HepG2 (cell line): Measurements from ENCODE around the gene AAMP. TPM values are rescaled to one million over a fixed set of nuclear protein-coding genes. Genes with fewer than 3 reads are reported as not detected.

Source experiments
- ATAC-seq: fragments of 200-7000 bp; cut with Tn5 transposase; 3 replicates; pipeline ENCODE4 v1.9.1; 2020; ENCODE audit warnings: mild to moderate bottlenecking, moderate library complexity
- BruUV-seq: library from RNA; stranded (reverse); fragments of 400-500 nt; replicated peaks from 2 replicates; lab custom pipeline; 2021; lab: Mats Ljungman, UMichigan
- CTCF ChIA-PET: fragments of 300-600 bp; formaldehyde crosslinking; extraction: SDS; loops from one replicate; lab custom pipeline; 2021; ENCODE audit warnings: low total read pairs, inconsistent platforms, low intra/inter-chr PET ratio; lab: Yijun Ruan, JAX
- POLR2A ChIA-PET: fragments of 350-600 bp; sonication (Branson Sonifier 250); formaldehyde crosslinking; loops from one replicate; lab custom pipeline; 2020; ENCODE audit warnings: antibody characterized with exemption, inconsistent platforms; lab: Yijun Ruan, JAX
- DNase-seq: peaks from one replicate; pipeline ENCODE4 v3.0.0-alpha.2; 2015; ENCODE audit warnings: low spot score
- FAIRE-seq: peaks from 3 replicates; lab custom pipeline; 2011; peaks lifted over from hg19 to GRCh38; lab: Jason Lieb, UNC
- H2AFZ ChIP-seq: one replicate; pipeline ENCODE4 v1.6.1; 2011; ENCODE audit warnings: low read length, inconsistent platforms
- H3K27ac ChIP-seq: fragments of 300-600 bp; 3 replicates; pipeline ENCODE4 v1.8.0; 2011; ENCODE audit warnings: mixed run types, mild to moderate bottlenecking, mixed read lengths, low read length, inconsistent platforms; ENCODE audit not compliant: insufficient read depth; ENCODE audit errors: extremely low read length
- H3K27me3 ChIP-seq, 2 experiments: fragments of 200-600 bp in 1 of 2; 2 replicates in 1 of 2; 3 replicates in 1 of 2; pipeline versions ENCODE4 v1.6.0 to v1.8.0; 2011; ENCODE audit warnings: low read length in 2 of 2, mild to moderate bottlenecking in 2 of 2, moderate library complexity in 2 of 2, inconsistent platforms in 1 of 2; ENCODE audit not compliant: insufficient read depth in 2 of 2, control insufficient read depth in 1 of 2
- H3K36me3 ChIP-seq, 2 experiments: fragments of 200-600 bp in 1 of 2; replicated peaks in 1 of 2; 2 replicates in 1 of 2; 3 replicates in 1 of 2; pipeline versions ENCODE4 v1.5.1 to v1.8.0; 2011; ENCODE audit warnings: low read length in 2 of 2, inconsistent platforms in 1 of 2; ENCODE audit not compliant: insufficient read depth in 2 of 2, control insufficient read depth in 1 of 2
- H3K4me1 ChIP-seq: 2 replicates; pipeline ENCODE4 v1.5.1; 2012; ENCODE audit warnings: low read length, inconsistent platforms; ENCODE audit not compliant: insufficient read depth
- H3K4me2 ChIP-seq: 2 replicates; pipeline ENCODE4 v1.6.0; 2011; ENCODE audit warnings: low read depth, low read length, inconsistent platforms
- H3K4me3 ChIP-seq, 3 experiments: fragments of 200-600 bp in 1 of 3; sonication (generic), shearing (Covaris generic) in 1 of 3; replicated peaks in 1 of 3; 2 replicates each; pipeline ENCODE4 v1.5.1; 2011 to 2016; ENCODE audit warnings: low read length in 3 of 3, inconsistent platforms in 2 of 3, low read depth in 2 of 3, mild to moderate bottlenecking in 2 of 3, control low read depth in 1 of 3, mixed read lengths in 1 of 3; ENCODE audit not compliant: insufficient read depth in 1 of 3
- H3K79me2 ChIP-seq: one replicate; pipeline ENCODE4 v1.6.1; 2011; ENCODE audit warnings: low read length, inconsistent platforms; ENCODE audit not compliant: insufficient read depth
- H3K9ac ChIP-seq: 2 replicates; pipeline ENCODE4 v1.6.0; 2011; ENCODE audit warnings: mild to moderate bottlenecking, low read depth, low read length, inconsistent platforms; ENCODE audit not compliant: insufficient read depth
- H3K9me3 ChIP-seq: 2 replicates; pipeline ENCODE4 v1.5.1; 2012; ENCODE audit warnings: mild to moderate bottlenecking, low read length
- H4K20me1 ChIP-seq: 2 replicates; pipeline ENCODE4 v1.6.0; 2011; ENCODE audit warnings: inconsistent platforms, mild to moderate bottlenecking, low read length, moderate library complexity; ENCODE audit not compliant: insufficient read depth
- FOXK1 ChIP-seq: sonication (generic); formaldehyde crosslinking; IDR thresholded peaks from 2 replicates; pipeline ENCODE4 v1.4.0; 2020; ENCODE audit warnings: low read depth, missing genetic modification reagents, borderline replicate concordance
- FOXM1 ChIP-seq: sonication (generic); formaldehyde crosslinking; IDR thresholded peaks from 2 replicates; pipeline ENCODE4 v1.5.0; 2020; ENCODE audit warnings: missing genetic modification reagents
- NFKBIZ ChIP-seq: IDR thresholded peaks from 2 replicates; pipeline ENCODE4 v1.6.1; 2018; ENCODE audit warnings: missing genetic modification reagents, missing compliant biosample characterization
- NR1H2 ChIP-seq: sonication (generic); formaldehyde crosslinking; IDR thresholded peaks from 2 replicates; pipeline ENCODE4 v1.8.1; 2022; ENCODE audit warnings: low read depth, missing genetic modification reagents, borderline replicate concordance
- RBAK ChIP-seq: sonication (generic); formaldehyde crosslinking; IDR thresholded peaks from 2 replicates; pipeline ENCODE4 v1.5.1; 2020; ENCODE audit warnings: mild to moderate bottlenecking, missing genetic modification reagents
- TARDBP ChIP-seq: sonication (generic); formaldehyde crosslinking; IDR thresholded peaks from 2 replicates; pipeline ENCODE4 v1.8.0; 2022; ENCODE audit warnings: mild to moderate bottlenecking, missing genetic modification reagents
- ZBTB38 ChIP-seq: sonication (generic); formaldehyde crosslinking; IDR thresholded peaks from 2 replicates; pipeline ENCODE4 v1.5.1; 2020; ENCODE audit warnings: mild to moderate bottlenecking, missing genetic modification reagents
- ZNF431 ChIP-seq: sonication (generic); formaldehyde crosslinking; IDR thresholded peaks from 2 replicates; pipeline ENCODE4 v1.9.0; 2022; ENCODE audit warnings: missing genetic modification reagents, low read depth, mild to moderate bottlenecking, borderline replicate concordance
- ZNF496 ChIP-seq: sonication (generic); formaldehyde crosslinking; IDR thresholded peaks from 2 replicates; pipeline ENCODE4 v1.8.1; 2023; ENCODE audit warnings: mild to moderate bottlenecking, moderate library complexity, missing genetic modification reagents; ENCODE audit not compliant: insufficient replicate concordance
- ZNF770 ChIP-seq: sonication (generic); formaldehyde crosslinking; IDR thresholded peaks from 2 replicates; pipeline ENCODE4 v1.5.0; 2020; ENCODE audit warnings: mild to moderate bottlenecking, missing genetic modification reagents
- WGBS: methylation state at CpG from one replicate; pipeline ENCODE4 v1.1.6; 2017; ENCODE audit warnings: low lambda C conversion rate; 5-methylcytosine and 5-hydroxymethylcytosine counted together
- in situ Hi-C: cut with HindIII; loops from 2 replicates; pipeline ENCODE4 v1.10.0; 2017; ENCODE audit warnings: low pct_unique_long_range_greater_than_20kb; ENCODE audit not compliant: extremely low pct_ligation_motif_present
- intact Hi-C: fragments of 100-400 bp; cut with micrococcal nuclease; formaldehyde crosslinking; loops from one replicate; pipeline ENCODE4 v1.10.0; 2022; ENCODE audit not compliant: unreplicated experiment
- polyA plus RNA-seq, 8 experiments: library from polyadenylated mRNA; depleted of rRNA in 3 of 8; stranded (reverse) in 7 of 8; unstranded in 1 of 8; fragments of >200 nt; fragmentation: Illumina TruSeq in 4 of 8; extraction: Trizol in 4 of 8; gene quantifications; 2 replicates each; pipeline versions ENCODE4 v1.2.1 to v1.2.3, GENCODE V29; 2011 to 2016; ENCODE audit warnings: low read depth in 4 of 8, missing spikeins in 1 of 8, mixed read lengths in 1 of 8; ENCODE audit not compliant: insufficient read depth in 1 of 8
- total RNA-seq, 5 experiments: library from RNA; depleted of rRNA; stranded (reverse); fragments of >200 nt; fragmentation: Illumina TruSeq; extraction: Trizol; gene quantifications; 2 replicates each; pipeline ENCODE4 v1.2.3, GENCODE V29; 2016; ENCODE audit warnings: low read depth in 1 of 5
- TF ChIP-seq, protein P1 (sequence below): sonication (generic); formaldehyde crosslinking; IDR thresholded peaks from 2 replicates; pipeline ENCODE4 v1.4.0; 2020; ENCODE audit warnings: missing genetic modification reagents
- TF ChIP-seq, protein P2 (sequence below): fragments of 450-650 bp; IDR thresholded peaks from 2 replicates; pipeline ENCODE4 v1.6.1; 2017; ENCODE audit warnings: mild to moderate bottlenecking

AAMP gene
- total and polyA plus RNA-seq, 2 of the 13 experiments (the other 11 are each of a cell fraction or from before 2014, with no cell fraction given), result 110 to 186 TPM

GRCh38 chr2:218217360-218218267, 52.3 kb downstream of the AAMP start (continued):
- TF ChIP-seq ZNF770 (CRISPR knock-in tag) (0 out of 2 replicates have a peak, but pooled peaks have one; percentile 14), NFKBIZ (CRISPR knock-in tag) (no peak), TARDBP (CRISPR knock-in tag) (peak; percentile 24; the same call in 1 of the 2 replicates)

DNA sequence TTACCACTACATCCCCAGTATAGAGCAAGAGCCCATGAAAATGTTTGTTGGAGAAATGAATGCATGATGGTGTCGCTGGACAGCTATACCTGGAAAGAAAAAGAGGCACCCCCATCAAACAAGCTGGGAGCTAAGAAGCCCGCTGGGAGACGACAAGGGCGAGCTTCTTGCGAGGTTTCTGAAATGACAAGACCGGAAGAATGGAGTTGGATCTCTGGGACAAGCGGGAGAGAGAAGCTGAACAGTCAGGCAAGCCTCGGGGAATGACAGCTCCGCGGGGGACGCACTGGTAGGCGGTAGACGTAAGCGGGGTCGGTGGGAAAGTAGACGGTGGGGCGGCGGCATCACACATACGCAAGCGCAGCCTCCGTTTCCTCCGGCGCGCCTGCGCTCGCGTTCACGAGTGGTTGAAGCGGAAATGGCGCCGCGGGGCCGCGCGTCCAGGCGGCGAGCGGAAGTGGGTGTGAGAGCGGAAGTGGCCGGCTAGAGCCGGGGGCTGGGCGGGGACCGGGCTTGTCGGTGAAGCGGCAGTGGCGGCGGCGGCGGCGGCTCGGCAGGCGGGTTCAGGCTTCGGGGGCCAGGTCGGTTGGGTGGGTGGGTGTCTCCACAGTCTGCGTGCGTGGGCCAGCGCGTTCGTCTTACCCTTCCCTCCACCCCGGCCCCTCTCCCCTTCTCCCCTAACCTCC, 53.1 kb downstream of the AAMP start, which contains the start of gene ARPC2:
TSS of gene ARPC2 (plus strand) at position 516 of the 686 bp plus-strand sequence. CDS start 282 bp downstream, outside the sequence.
- Histone ChIP-seq H3K4me2 (peak within 1 kb of the TSS; percentile 87), H3K9ac (peak within 1 kb of the TSS; percentile 83), H3K79me2 (peaks cover 47% of the 10 kb centered on the region), H4K20me1 (peaks cover 12% of the 10 kb centered on the region; the same call in 1 of the 2 replicates), H3K36me3 (peaks cover 2 to 15% of the 10 kb centered on the region in 2 experiments; a peak in 3 of 5 replicates), H3K9me3 (no peaks in the 10 kb centered on the region), H2AFZ (peak within 1 kb of the TSS; percentile 95), H3K27me3 (no peaks in the 10 kb centered on the region; a peak in 1 of 5 replicates), H3K4me3 (peak within 1 kb of the TSS; percentile 87 to 96 (median 93)), H3K27ac (peak within 1 kb of the TSS; percentile 70), H3K4me1 (peaks cover 46% of the 10 kb centered on the region)
- under 1% methylated on average over 55 of the region's 60 CpGs for WGBS
- ChIA-PET POLR2A (interaction anchor here (0.5 to 1.3 kb wide), 6 partner anchors 12 to 873 kb away, joined by 3 to 11 read pairs (median 4); partner anchors contain the start of genes AAMP and PNKD), CTCF (no interaction called here)
- in situ Hi-C loops (no loop called here), intact Hi-C loops (loop anchor here (5.0 kb wide), 1 partner anchor 55 kb away; the partner anchor contains the start of genes AAMP and PNKD)
- peak; percentile 56 for FAIRE-seq
- ATAC-seq, result peak; percentile 95
- no TSS peak for BruUV-seq
- peak; percentile 88 for DNase-seq
- TF ChIP-seq, protein P1, sequence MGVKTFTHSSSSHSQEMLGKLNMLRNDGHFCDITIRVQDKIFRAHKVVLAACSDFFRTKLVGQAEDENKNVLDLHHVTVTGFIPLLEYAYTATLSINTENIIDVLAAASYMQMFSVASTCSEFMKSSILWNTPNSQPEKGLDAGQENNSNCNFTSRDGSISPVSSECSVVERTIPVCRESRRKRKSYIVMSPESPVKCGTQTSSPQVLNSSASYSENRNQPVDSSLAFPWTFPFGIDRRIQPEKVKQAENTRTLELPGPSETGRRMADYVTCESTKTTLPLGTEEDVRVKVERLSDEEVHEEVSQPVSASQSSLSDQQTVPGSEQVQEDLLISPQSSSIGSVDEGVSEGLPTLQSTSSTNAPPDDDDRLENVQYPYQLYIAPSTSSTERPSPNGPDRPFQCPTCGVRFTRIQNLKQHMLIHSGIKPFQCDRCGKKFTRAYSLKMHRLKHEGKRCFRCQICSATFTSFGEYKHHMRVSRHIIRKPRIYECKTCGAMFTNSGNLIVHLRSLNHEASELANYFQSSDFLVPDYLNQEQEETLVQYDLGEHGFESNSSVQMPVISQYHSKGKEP (CRISPR knock-in tag), result no peak
- TF ChIP-seq FOXM1 (CRISPR knock-in tag) (no peak), RBAK (no peak), ZBTB38 (CRISPR knock-in tag) (peak; percentile 72; the same call in 1 of the 2 replicates), ZNF496 (no peak), FOXK1 (peak; percentile 48), NR1H2 (CRISPR knock-in tag) (no peak), ZNF431 (CRISPR knock-in tag) (0 out of 2 replicates have a peak, but pooled peaks have one; percentile 78)
- TF ChIP-seq, protein P2, sequence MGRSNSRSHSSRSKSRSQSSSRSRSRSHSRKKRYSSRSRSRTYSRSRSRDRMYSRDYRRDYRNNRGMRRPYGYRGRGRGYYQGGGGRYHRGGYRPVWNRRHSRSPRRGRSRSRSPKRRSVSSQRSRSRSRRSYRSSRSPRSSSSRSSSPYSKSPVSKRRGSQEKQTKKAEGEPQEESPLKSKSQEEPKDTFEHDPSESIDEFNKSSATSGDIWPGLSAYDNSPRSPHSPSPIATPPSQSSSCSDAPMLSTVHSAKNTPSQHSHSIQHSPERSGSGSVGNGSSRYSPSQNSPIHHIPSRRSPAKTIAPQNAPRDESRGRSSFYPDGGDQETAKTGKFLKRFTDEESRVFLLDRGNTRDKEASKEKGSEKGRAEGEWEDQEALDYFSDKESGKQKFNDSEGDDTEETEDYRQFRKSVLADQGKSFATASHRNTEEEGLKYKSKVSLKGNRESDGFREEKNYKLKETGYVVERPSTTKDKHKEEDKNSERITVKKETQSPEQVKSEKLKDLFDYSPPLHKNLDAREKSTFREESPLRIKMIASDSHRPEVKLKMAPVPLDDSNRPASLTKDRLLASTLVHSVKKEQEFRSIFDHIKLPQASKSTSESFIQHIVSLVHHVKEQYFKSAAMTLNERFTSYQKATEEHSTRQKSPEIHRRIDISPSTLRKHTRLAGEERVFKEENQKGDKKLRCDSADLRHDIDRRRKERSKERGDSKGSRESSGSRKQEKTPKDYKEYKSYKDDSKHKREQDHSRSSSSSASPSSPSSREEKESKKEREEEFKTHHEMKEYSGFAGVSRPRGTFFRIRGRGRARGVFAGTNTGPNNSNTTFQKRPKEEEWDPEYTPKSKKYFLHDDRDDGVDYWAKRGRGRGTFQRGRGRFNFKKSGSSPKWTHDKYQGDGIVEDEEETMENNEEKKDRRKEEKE, result no peak
